ENCODE measurements around the gene GLRX3. TPM values are rescaled to one million over a fixed set of nuclear protein-coding genes. Genes with fewer than 3 reads are reported as not detected.
A peak's percentile ranks its signal among the peaks of the same experiment; 100 is the strongest.

The GLRX3 gene
- polyA plus RNA-seq, 1 donor from 2014 or later, result 118 TPM

DNA sequence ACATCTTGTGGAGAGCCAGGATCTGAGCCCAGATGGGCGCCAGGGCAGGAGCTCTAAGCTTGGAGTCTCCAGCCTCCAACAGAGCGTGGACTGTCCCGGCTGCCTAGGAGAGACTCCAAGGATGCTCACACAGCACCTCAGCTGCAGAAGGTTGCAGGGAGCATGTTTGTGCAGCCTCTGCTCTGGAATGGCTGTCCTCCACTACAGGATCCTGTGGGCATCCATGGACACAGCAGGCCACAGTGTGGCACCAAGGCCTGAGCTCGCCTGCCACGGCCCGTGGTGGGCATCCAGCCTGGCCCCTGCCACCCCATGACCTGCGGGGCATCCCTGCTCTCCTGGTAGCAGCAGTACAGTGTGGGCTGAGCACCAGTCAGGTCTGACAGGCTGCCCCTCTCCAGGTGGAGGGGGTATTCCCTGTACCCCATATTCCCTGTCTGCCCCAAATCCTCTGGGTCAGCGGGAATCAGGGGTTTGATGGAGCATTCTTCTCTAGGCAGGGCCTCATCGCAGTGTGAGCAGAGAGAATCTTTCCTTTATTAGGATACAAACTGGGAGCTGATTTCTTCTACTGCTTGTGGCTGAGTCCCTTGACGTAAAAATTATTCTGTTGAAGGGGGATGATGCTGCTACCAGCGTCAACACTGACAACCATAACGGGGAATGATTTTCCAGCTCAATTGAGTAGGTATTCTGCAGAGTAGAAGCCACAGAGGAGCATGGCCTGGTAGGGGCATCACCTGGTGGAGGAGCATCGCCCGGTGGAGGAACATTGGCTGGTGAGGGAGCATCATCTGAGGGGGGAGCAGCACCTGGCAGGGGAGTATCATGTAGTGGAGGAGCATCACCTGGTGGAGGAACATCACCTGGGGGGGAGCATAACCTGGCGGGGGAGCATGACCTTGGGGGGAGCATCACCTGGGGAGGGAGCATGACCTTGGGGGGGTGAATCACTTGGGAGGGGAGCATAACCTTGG lies 60.6 kb downstream of the GLRX3 start:
- Histone ChIP-seq H3K36me3 (ENCODE audit: insufficient read depth, low read length) (no peaks in the 10 kb centered on the region), H4K20me1 (ENCODE audit: insufficient read depth) (no peaks in the 10 kb centered on the region), H3K79me2 (replicated peaks; ENCODE audit: insufficient read depth, low read length) (no peaks in the 10 kb centered on the region), H3F3A (ENCODE audit: insufficient read depth, low read length, poor library complexity, severe bottlenecking) (no peaks in the 10 kb centered on the region), H3K27ac (ENCODE audit: low read length) (peak overlapping the region; percentile 71), H3K9ac (ENCODE audit: low read length) (peak overlapping the region; percentile 63), H3K4me2 (ENCODE audit: low read length) (no peak overlapping the region), H2AFZ (ENCODE audit: low read depth, low read length) (no peak overlapping the region), H3K27me3 (ENCODE audit: insufficient read depth, low read depth, low read length) (no peaks in the 10 kb centered on the region), H3K9me2 (ENCODE audit: insufficient read depth, low read length) (no peaks in the 10 kb centered on the region), H3K4me3 (ENCODE audit: low read length) (no peak overlapping the region), H3K9me3 (ENCODE audit: low read length) (no peaks in the 10 kb centered on the region)
- TF ChIP-seq MXI1 (conservative IDR thresholded peaks at IDR 0.05; ENCODE audit: poor library complexity, severe bottlenecking) (no peak), REST (IDR thresholded peaks at IDR 0.05; ENCODE audit: borderline replicate concordance) (peak; percentile 79), EP300 (conservative IDR thresholded peaks at IDR 0.05; ENCODE audit: poor library complexity, severe bottlenecking) (peak; percentile 54), RAD21 (conservative IDR thresholded peaks at IDR 0.05) (peak; percentile 15), POLR2AphosphoS5 (IDR thresholded peaks at IDR 0.05) (peak; percentile 37), CTCF (IDR thresholded peaks at IDR 0.05; ENCODE audit: poor library complexity, severe bottlenecking) (peak; percentile 11), EZH2 (IDR thresholded peaks at IDR 0.05; ENCODE audit: borderline replicate concordance, insufficient read depth, low read length, poor library complexity, severe bottlenecking) (no peak)

- Histone ChIP-seq H3K36me3 (ENCODE audit: insufficient read depth, low read length) (no peaks in the 10 kb centered on the region), H3K27me3 (ENCODE audit: insufficient read depth, low read depth, low read length) (no peaks in the 10 kb centered on the region), H3K9me3 (ENCODE audit: low read length) (no peaks in the 10 kb centered on the region), H2AFZ (ENCODE audit: low read depth, low read length) (no peak overlapping the region), H3K27ac (ENCODE audit: low read length) (peak overlapping the region; percentile 2), H3K9me2 (ENCODE audit: insufficient read depth, low read length) (no peaks in the 10 kb centered on the region), H4K20me1 (ENCODE audit: insufficient read depth) (no peaks in the 10 kb centered on the region), H3K79me2 (replicated peaks; ENCODE audit: insufficient read depth, low read length) (no peaks in the 10 kb centered on the region), H3K4me3 (ENCODE audit: low read length) (no peak overlapping the region), H3K9ac (ENCODE audit: low read length) (no peak overlapping the region), H3F3A (ENCODE audit: insufficient read depth, low read length, poor library complexity, severe bottlenecking) (no peaks in the 10 kb centered on the region), H3K4me2 (ENCODE audit: low read length) (no peak overlapping the region)
- TF ChIP-seq MXI1 (conservative IDR thresholded peaks at IDR 0.05; ENCODE audit: poor library complexity, severe bottlenecking), result no peak
- TF ChIP-seq EZH2 (IDR thresholded peaks at IDR 0.05; ENCODE audit: borderline replicate concordance, insufficient read depth, low read length, poor library complexity, severe bottlenecking), result no peak
- no peak for TF ChIP-seq RAD21 (conservative IDR thresholded peaks at IDR 0.05)
- TF ChIP-seq EP300 (conservative IDR thresholded peaks at IDR 0.05; ENCODE audit: poor library complexity, severe bottlenecking), result no peak
- no peak for TF ChIP-seq CTCF (IDR thresholded peaks at IDR 0.05; ENCODE audit: poor library complexity, severe bottlenecking)
- TF ChIP-seq REST (IDR thresholded peaks at IDR 0.05; ENCODE audit: borderline replicate concordance), result peak; percentile 23
- peak; percentile 35 for TF ChIP-seq POLR2AphosphoS5 (IDR thresholded peaks at IDR 0.05)
Observed at GRCh38 chr10:130198651-130199050, 62.5 kb downstream of the GLRX3 start.

All from neural cell (in vitro differentiated cells).